GM19438 (cell line): ENCODE results near the gene TFAP2B.

Source experiments
- ATAC-seq: cut with Tn5 transposase; IDR thresholded peaks from one replicate; pipeline ENCODE4 v1.9.1; 2021; ENCODE audit warnings: low read depth; ENCODE audit not compliant: unreplicated experiment

The TFAP2B gene

DNA sequence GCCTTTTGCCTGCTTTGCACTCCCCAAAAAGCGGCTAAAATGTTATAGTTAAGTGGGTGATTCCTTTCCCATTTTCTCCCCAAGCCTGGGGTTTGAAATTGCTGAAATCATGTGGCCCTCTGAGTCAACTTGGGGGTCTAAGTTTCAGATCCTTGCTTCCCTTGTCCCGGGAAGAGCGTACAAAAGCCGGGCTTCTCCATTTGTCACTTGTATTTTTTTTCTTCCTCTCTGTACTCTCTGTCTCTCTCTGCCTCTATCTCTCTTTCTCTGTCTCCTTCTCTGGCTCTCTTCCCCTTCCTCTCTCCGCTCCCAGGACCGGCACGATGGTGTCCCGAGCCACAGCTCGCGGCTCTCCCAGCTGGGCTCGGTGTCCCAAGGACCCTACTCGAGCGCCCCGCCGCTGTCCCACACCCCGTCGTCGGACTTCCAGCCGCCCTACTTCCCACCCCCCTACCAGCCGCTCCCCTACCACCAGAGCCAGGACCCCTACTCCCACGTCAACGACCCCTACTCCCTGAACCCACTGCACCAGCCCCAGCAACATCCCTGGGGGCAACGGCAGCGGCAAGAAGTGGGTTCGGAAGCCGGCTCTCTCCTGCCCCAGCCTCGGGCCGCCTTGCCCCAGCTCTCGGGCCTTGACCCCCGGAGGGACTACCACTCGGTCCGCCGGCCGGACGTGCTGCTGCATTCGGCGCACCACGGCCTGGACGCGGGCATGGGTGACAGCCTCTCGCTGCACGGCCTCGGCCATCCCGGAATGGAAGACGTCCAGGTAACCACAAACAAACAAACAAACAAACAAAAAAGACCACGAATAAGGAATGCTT, 4.6 kb downstream of the TFAP2B start:
- no peak for ATAC-seq

GRCh38 chr6:50824552-50824951, 5.9 kb downstream of the TFAP2B start:
- no peak for ATAC-seq

- ATAC-seq = no peak
Observed at GRCh38 chr6:50825375-50826036, 6.8 kb downstream of the TFAP2B start.

GRCh38 chr6:50826037-50826761, 7.5 kb downstream of the TFAP2B start:
- no peak for ATAC-seq

GRCh38 chr6:50826803-50827202, 8.1 kb downstream of the TFAP2B start:
- ATAC-seq = no peak

- no peak for ATAC-seq
Observed at GRCh38 chr6:50829049-50829448, 10.4 kb downstream of the TFAP2B start.

- no peak for ATAC-seq
Observed at GRCh38 chr6:50829898-50830444, 11.3 kb downstream of the TFAP2B start.

GRCh38 chr6:50831186-50831585, 12.5 kb downstream of the TFAP2B start:
- ATAC-seq = no peak

DNA sequence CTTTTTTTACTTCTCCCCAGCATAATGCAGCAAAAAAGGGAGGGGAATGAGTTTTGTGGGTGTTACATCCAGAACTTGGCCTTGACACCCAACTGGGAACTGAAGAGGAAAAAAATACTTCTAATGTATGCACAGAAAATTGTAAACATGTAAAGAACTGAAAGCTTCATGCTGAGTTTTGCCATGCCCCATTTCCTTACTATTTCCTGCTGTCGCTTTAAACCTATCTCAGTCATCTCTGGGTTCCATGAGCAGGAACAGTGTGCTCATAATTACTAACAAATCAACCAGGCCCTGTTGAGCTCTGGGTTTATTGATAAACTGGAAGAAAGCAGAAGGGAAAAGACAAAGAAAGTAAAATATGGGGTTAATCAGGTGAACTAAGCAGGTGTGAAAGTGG, 14.2 kb downstream of the TFAP2B start:
- ATAC-seq = no peak

DNA sequence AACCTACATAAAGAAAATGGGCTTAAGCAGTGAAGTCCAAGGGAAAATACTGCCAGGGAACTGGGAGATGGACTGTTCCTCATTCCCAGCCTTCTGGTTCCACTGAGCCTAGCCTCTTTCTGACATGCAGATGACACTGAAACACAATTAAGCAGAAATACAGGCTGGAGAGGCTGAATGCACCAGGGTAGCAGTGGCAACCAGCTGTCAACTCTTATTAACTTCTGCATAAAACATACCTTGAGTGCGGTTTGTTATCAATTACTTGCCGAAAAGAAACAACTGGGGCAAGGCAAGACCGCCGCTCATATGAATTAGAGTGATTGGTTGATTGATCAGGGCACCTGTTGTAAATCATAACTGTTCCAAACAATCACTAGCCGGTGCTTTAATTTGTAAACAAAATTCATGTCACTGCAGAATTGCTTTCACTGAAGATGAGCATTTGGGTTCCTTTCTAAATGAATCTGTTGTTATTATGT, 16.3 kb downstream of the TFAP2B start:
- no peak for ATAC-seq

GRCh38 chr6:50836231-50836630, 17.6 kb downstream of the TFAP2B start:
- no peak for ATAC-seq

- no peak for ATAC-seq
Observed at GRCh38 chr6:50837589-50838445, 19.1 kb downstream of the TFAP2B start.

- ATAC-seq = no peak
Observed at GRCh38 chr6:50840112-50840810, 21.6 kb downstream of the TFAP2B start.

- no peak for ATAC-seq
Observed at GRCh38 chr6:50840811-50841192, 22.1 kb downstream of the TFAP2B start.

DNA sequence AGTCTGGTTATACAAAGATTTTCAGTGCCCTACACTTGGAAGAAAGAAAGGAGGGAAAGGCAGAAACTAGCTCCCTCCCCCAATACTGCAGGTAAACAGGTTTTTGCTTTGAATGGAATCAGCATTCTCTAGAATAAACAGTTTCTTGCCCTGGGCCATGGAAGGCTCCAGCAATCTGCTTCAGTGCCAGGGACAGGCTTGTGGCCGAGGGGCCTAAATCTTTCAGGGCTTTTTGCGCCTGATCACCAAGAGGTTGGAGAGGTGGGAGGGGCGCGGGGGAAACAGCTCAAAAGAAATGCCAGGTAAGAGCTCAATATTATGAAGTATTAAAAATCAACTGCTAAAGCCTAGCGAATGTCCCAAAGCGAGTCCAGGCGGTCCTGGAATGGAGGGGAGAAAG, 23.8 kb downstream of the TFAP2B start:
- no peak for ATAC-seq

DNA sequence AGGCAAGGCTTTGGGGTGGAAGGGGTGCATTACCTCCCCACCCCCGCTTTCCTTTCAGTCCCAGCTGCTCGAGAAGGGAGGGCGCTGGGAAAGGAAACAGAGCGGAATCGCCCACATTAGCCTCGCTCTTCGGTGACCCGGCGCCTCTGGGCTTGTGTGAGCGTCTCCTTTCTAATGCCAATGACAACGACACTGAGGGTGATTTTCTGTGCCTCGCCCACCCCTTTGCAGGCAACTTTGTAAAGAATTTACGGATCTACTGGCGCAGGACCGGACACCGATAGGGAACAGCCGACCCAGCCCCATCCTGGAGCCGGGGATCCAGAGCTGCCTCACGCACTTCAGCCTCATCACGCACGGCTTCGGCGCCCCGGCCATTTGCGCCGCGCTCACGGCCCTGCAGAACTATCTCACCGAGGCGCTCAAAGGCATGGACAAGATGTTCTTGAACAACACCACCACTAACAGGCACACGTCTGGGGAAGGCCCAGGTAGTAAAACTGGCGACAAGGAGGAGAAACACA, 24.3 kb downstream of the TFAP2B start:
- ATAC-seq = no peak

DNA sequence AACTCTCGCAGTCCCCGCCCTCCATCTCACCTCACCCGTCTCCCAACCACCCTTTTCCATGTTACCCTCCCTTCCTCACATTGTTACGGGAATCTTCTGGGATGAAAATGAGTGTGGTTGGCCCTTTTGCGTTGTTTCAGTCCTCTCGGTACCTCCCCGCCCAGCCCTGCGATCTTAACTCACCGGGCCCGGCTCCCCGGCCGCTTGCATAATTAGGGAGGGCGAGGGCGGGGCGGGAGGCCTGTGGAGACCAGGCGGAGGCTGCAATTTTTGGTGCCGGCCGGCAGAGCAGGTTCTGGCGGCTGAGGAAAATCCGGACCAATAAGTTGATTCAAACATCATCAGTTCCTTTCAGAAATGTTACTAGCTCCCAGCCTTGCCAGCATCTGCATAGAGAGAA, 25.2 kb downstream of the TFAP2B start:
- no peak for ATAC-seq

GRCh38 chr6:50845499-50846143, 26.9 kb downstream of the TFAP2B start:
- no peak for ATAC-seq
